ENCODE measurements around the gene PTPRN2. TPM values are rescaled to one million over a fixed set of nuclear protein-coding genes. Genes with fewer than 3 reads are reported as not detected.

The PTPRN2 gene
- total RNA-seq, 1 experiment from 2014 or later, result 2.1 TPM

- no peaks in the 10 kb centered on the region for H3K36me3 ChIP-seq (ENCODE audit: control insufficient read depth in 1 of 2, insufficient read depth in 2 of 2, low read length in 2 of 2)
- H4K20me1 ChIP-seq (ENCODE audit: insufficient read depth), result no peaks in the 10 kb centered on the region
- H3K4me1 ChIP-seq (ENCODE audit: control insufficient read depth in 1 of 2, insufficient read depth in 2 of 2, low read length in 2 of 2), result no peaks in the 10 kb centered on the region
- ATAC-seq (no peak), DNase-seq (ENCODE audit: low read depth, low spot score) (no peak)
- no peaks in the 10 kb centered on the region for H3K9me2 ChIP-seq (ENCODE audit: insufficient read depth)
- H3K4me3 ChIP-seq (replicated peaks in 1 of 2; ENCODE audit: low read depth in 1 of 2, low read length in 2 of 2), result no peak overlapping the region
- ChIA-PET CTCF (no interaction called here), POLR2A (no interaction called here), RAD21 (ENCODE audit: low non-redundant PET in 1 of 2, low total read pairs in 2 of 2, uncharacterized antibody in 2 of 2, unreplicated experiment in 2 of 2) (no interaction called here)
- no peaks in the 10 kb centered on the region for H3K79me2 ChIP-seq (ENCODE audit: insufficient read depth, low read length)
- no peak overlapping the region for H3K9ac ChIP-seq (ENCODE audit: low read length)
- H3K27me3 ChIP-seq (ENCODE audit: insufficient read depth, low read length), result no peaks in the 10 kb centered on the region
- no TSS peak for BruUV-seq (replicated peaks)
- H2AFZ ChIP-seq (ENCODE audit: low read depth, low read length, poor library complexity, severe bottlenecking), result no peak overlapping the region
- no peak for TF ChIP-seq SIN3A (IDR thresholded peaks at IDR 0.05; ENCODE audit: low read depth)
- TF ChIP-seq CTCF (IDR thresholded peaks at IDR 0.05 in 2 of 3, conservative IDR thresholded peaks at IDR 0.05 in 1 of 3; ENCODE audit: borderline replicate concordance in 1 of 3, insufficient read depth in 1 of 3, low read depth in 2 of 3, low read length in 2 of 3), result no peak
- no peak for TF ChIP-seq ZFX (IDR thresholded peaks at IDR 0.05)
- TF ChIP-seq EZH2 (IDR thresholded peaks at IDR 0.05), result no peak
- no peak for TF ChIP-seq TCF7L2 (IDR thresholded peaks at IDR 0.05; ENCODE audit: borderline replicate concordance, extremely low read depth, insufficient read depth, insufficient read length)
- TF ChIP-seq ELF1 (IDR thresholded peaks at IDR 0.05; ENCODE audit: borderline replicate concordance, low read depth), result no peak
- no peak for TF ChIP-seq POLR2A (IDR thresholded peaks at IDR 0.05; ENCODE audit: borderline replicate concordance, extremely low read depth, insufficient read depth, insufficient read length)
- TF ChIP-seq MAX (IDR thresholded peaks at IDR 0.05), result no peak
- TF ChIP-seq FOSL1 (IDR thresholded peaks at IDR 0.05; ENCODE audit: low read depth), result no peak
- no peak for TF ChIP-seq YY1 (IDR thresholded peaks at IDR 0.05; ENCODE audit: extremely low read depth, insufficient replicate concordance, low read depth, low read length)
- TF ChIP-seq, protein P1, sequence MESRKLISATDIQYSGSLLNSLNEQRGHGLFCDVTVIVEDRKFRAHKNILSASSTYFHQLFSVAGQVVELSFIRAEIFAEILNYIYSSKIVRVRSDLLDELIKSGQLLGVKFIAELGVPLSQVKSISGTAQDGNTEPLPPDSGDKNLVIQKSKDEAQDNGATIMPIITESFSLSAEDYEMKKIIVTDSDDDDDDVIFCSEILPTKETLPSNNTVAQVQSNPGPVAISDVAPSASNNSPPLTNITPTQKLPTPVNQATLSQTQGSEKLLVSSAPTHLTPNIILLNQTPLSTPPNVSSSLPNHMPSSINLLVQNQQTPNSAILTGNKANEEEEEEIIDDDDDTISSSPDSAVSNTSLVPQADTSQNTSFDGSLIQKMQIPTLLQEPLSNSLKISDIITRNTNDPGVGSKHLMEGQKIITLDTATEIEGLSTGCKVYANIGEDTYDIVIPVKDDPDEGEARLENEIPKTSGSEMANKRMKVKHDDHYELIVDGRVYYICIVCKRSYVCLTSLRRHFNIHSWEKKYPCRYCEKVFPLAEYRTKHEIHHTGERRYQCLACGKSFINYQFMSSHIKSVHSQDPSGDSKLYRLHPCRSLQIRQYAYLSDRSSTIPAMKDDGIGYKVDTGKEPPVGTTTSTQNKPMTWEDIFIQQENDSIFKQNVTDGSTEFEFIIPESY (IDR thresholded peaks at IDR 0.05; ENCODE audit: extremely low read depth, insufficient replicate concordance, low read length), result no peak
- TF ChIP-seq, protein P2, sequence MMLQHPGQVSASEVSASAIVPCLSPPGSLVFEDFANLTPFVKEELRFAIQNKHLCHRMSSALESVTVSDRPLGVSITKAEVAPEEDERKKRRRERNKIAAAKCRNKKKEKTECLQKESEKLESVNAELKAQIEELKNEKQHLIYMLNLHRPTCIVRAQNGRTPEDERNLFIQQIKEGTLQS (IDR thresholded peaks at IDR 0.05), result no peak
- no peak for TF ChIP-seq EZH2phosphoT487 (IDR thresholded peaks at IDR 0.05; ENCODE audit: borderline replicate concordance)
- TF ChIP-seq JUND (IDR thresholded peaks at IDR 0.05), result no peak
- TF ChIP-seq POLR2AphosphoS5 (IDR thresholded peaks at IDR 0.05; ENCODE audit: low read depth, low read length), result no peak
- TF ChIP-seq, protein P3, sequence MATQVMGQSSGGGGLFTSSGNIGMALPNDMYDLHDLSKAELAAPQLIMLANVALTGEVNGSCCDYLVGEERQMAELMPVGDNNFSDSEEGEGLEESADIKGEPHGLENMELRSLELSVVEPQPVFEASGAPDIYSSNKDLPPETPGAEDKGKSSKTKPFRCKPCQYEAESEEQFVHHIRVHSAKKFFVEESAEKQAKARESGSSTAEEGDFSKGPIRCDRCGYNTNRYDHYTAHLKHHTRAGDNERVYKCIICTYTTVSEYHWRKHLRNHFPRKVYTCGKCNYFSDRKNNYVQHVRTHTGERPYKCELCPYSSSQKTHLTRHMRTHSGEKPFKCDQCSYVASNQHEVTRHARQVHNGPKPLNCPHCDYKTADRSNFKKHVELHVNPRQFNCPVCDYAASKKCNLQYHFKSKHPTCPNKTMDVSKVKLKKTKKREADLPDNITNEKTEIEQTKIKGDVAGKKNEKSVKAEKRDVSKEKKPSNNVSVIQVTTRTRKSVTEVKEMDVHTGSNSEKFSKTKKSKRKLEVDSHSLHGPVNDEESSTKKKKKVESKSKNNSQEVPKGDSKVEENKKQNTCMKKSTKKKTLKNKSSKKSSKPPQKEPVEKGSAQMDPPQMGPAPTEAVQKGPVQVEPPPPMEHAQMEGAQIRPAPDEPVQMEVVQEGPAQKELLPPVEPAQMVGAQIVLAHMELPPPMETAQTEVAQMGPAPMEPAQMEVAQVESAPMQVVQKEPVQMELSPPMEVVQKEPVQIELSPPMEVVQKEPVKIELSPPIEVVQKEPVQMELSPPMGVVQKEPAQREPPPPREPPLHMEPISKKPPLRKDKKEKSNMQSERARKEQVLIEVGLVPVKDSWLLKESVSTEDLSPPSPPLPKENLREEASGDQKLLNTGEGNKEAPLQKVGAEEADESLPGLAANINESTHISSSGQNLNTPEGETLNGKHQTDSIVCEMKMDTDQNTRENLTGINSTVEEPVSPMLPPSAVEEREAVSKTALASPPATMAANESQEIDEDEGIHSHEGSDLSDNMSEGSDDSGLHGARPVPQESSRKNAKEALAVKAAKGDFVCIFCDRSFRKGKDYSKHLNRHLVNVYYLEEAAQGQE (IDR thresholded peaks at IDR 0.05; ENCODE audit: low read depth), result no peak
- TF ChIP-seq RAD21 (IDR thresholded peaks at IDR 0.05; ENCODE audit: low read depth), result no peak
- no peak overlapping the region for H3K4me2 ChIP-seq (ENCODE audit: low read length)
- no peak overlapping the region for H3K27ac ChIP-seq (ENCODE audit: low read depth, low read length)
- intact Hi-C loops (cut with micrococcal nuclease), result no loop called here
- no peaks in the 10 kb centered on the region for H3K9me3 ChIP-seq (ENCODE audit: control insufficient read depth in 1 of 2, insufficient read depth in 1 of 2, low read depth in 1 of 2, low read length in 2 of 2)
Measured at GRCh38 chr7:158103378-158103777, 484.2 kb downstream of the PTPRN2 start.
